RPMI8226 (cell line): ENCODE results near the gene CLDN14.
A peak's percentile ranks its signal among the peaks of the same experiment; 100 is the strongest.
"Not testable (repeated sequence)": the region's sequence is repeated elsewhere in the genome, so short reads cannot be mapped to it uniquely, and the experiment has no call there.

Source experiments
- DNase-seq: peaks from one replicate; pipeline ENCODE4 v3.0.0-alpha.2; 2015

Gene CLDN14

DNA sequence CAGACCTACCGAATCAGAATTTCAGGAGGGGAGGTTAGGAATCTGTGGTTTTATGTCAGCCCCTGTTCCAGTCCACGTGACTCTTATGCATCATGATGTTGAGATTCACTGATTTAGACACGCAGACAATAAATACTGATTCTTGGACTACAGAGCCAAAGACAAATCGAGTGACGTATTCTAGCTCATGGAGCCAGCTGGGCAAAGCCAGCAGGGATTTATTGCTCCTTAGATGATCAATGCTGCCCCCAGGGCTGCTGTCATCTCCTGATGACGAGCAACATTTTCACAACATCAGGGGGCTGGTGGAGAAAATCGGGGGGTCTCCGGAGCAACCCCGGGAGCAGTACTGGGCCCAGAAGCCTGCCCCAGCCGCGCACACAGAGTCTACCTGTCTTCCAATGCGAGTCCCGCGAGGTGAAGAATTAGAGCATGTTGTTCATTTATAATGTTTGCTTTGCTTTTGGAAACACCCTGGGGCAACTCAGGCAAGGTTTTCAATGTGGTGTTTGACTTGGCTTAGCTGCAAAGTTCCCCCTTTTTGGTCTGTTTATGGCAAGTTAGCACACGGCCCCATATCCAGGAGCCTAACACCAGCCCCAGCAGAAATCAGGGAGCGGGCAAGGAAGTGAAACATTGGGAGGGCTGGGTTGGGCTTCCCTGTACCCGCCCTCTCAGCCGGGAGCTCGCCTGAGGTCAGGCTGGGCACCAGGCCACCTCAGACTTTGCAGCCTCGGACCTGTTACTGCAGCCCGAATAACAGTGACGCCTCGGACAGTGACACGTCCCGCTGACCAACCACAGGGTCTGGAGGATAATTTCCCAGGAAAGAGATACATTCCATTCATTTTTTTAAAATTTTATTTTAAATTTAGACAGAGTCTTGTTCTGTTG is 19.9 kb upstream of the CLDN14 start:
- DNase-seq, result no peak

DNA sequence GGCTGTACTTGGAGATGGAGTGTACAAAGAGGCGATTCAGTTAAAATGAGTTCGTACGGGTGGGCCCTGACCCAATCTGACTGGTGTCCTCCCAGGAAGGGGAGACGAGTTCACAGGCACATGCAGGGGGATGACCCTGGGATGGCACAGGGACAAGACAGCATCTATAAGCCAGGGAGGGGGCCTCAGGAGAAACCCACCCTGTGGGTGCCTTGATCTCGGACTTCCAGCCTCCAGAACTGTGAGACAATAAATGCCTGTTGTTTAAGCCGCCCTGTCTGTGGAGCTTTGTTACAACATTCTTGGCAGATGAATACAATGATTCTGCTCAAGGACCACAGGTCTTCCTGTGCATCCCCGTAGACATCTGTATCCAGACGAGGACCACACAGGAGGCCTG is 14.6 kb upstream of the CLDN14 start:
- no peak for DNase-seq

DNA sequence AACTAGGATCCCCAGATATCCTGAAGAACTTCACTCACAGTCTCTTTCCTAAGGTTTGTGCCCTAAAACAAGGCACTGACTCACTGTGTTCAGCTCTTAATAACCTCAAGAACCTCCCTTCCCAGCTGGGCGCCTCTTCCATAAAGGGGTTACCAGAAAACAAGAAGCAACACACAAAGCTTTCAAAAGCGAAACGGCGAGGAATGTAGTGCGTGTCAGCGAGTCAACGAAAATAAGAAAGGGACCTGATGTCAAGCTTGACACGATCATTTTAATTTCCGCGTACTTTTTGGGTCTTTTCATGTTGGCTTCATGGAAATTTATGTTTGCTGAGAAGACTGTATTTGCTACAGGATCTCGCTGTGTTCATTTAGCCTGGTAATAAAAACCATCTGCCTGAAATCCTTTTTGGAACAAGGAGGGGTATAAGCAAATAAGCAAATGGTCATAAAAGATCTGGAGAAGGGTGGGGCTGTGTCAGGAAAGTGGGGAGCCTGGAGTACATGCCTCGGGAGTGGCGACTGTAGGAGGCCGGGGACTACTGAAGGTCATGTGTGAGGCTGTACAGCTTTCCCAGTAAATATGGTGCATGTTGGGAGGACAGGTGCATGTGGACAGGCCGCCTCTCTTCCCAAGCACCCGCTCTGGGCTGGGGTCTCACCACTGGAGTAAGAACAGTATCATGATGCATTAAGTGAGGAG is 11.4 kb upstream of the CLDN14 start:
- no peak for DNase-seq

DNA sequence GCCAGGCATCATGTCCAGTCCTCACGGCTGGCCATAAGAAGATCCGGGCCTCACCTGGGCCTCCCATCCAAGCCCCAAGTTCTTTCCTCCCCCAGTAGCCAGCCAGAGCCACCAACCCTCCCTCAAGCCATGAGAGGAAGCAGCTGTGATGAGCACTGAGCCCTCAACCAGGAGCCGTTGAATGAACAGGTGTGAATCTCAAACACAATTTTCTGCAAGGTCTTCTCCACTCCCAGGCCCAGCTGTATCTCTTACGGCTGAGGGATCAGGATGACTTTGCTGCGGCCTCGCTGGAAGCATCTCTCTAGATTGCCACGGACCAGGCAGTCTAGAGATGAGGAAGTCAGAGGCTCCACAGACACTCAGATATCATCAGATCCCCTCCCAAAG is 9.8 kb upstream of the CLDN14 start:
- DNase-seq, result peak; percentile 34

- DNase-seq, result no peak
Measured at GRCh38 chr21:36489103-36489775, 9.3 kb upstream of the CLDN14 start.

DNA sequence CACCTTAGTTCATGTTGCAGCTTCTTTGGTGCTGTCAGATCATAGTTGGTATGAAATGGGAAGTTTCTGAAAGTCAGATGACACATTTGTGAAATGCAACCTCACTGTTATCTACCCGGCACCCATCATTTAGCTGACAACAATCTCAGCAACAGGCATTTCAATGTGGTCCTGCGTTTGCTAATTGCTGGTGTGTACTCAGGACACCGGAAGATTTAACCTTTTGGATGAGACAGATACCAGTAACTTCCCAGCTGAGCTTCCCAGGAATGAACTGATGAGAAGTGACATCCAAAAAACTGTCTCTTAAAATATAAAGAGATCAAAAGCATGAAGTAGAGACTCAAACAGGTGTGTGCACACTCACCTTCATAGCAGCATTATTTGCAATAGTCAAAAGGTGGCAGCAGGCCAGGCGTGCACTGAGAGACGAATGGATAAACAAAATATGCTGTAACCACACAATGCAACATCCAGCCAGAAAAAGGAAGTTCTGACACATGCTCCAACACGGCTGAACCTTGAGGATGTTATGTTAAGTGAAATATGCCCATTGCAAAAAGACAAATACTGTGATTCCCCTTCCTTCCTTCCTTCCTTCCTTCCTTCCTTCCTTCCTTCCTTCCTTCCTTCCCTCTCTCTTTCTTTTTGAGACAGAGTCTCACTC is 7.9 kb upstream of the CLDN14 start:
- DNase-seq, result peak; percentile 93

DNA sequence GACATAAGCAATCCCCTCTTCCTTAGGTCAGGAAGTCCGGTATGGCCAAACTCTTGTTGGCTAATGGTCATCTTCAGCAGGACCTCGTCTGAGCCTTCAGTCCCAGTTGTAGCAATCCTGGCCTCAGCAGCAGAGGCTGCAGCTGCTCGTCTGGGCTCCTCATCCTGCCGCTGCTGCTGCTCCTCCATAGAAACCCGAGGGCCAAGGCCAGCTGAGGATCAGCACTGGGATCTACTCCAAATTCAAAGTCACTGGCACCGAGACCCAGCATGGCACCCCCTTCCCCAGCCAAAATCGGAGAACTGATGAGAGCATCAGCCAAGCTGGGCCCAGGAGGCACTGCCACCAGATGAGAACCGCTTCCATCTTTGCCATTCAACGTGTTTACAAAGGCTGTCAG is 6.3 kb upstream of the CLDN14 start:
- DNase-seq, result no peak

DNA sequence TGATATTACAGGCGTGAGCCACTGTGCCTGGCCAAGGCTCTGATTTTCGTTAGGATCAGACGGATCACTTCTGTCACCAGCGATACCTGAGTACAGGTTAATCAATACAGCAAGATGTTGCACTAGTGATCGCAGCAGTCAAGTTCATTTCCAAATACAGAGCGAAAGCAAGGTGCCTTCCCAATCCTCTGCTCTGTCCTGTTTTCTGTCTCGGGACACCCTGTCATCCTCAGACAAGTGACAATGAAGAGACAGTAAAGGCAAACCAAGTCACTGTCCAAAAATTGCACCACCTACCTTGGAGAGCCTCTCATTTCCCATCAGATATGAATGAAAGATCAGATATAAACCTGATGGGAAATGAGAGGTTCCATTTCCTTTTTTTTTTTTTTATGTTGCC is 5.6 kb upstream of the CLDN14 start:
- no peak for DNase-seq

- DNase-seq, result no peak
Measured at GRCh38 chr21:36483095-36483494, 3.2 kb upstream of the CLDN14 start.

DNA sequence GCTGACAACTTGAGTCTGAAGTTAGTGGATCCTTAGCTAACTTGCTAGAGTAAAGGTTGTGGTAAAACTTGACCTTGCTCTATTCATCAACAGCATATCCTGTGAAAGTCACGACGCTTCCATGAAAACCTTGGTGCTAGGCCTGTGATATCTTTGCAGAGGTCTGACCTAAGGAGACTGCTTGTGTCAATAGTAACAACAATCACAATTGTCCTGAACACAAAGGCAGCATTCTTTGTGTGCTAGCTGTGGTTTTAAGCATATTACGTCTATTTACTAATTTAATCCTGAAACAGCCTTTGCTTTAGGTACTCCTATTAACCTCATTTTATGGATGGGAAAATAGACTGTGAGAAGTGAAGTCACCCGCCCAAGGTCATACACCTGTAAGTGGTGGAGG is 2.8 kb upstream of the CLDN14 start:
- no peak for DNase-seq

GRCh38 chr21:36482181-36482580 is 2.3 kb upstream of the CLDN14 start:
- DNase-seq, result no peak

GRCh38 chr21:36481639-36482038 is 1.7 kb upstream of the CLDN14 start:
- no peak for DNase-seq

GRCh38 chr21:36480618-36481017 is 696 bp upstream of the CLDN14 start:
- no peak for DNase-seq

DNA sequence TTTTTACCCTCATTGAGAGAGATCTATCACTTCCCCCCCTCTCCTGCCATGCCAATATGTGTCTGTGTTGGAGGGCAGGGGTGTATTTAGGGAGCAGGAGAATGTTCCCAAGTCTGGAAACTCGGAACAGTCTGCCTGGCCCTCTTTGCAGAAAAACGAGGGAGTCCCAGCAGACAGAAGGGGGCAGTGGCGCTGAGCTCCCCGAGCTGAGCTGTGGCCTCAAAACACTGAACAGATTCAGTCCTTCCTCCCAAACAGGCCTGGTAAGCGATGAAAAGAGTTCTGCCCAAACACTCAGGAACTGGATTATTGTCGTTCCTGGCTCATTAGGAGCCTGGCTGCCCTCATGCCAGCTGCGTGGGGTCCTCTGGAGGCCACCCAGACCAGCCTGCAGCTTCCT is 981 bp downstream of the CLDN14 start:
- DNase-seq, result no peak

DNA sequence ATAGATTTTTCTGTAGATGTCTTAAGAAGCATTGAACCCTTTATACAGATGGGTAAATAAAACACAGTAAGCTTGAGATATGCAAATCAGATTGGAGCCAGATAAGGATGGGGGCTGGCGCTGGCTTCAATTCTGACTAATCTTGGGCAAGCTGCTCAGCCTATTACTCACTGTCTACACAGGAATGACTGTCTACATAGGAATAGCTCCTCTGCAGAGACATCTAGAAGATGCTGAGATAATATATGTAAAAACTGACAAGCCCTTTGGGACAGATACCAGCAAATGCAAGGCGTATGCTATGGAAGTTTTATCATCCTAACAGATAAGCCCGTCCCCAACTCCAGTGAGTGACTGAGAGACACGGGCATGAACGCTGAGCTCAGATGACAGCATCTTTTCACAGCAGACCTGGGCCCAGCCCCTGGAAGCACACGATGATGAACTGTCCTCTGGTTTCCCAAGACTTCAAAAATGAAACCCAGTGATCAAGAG is 1.7 kb downstream of the CLDN14 start:
- no peak for DNase-seq

DNA sequence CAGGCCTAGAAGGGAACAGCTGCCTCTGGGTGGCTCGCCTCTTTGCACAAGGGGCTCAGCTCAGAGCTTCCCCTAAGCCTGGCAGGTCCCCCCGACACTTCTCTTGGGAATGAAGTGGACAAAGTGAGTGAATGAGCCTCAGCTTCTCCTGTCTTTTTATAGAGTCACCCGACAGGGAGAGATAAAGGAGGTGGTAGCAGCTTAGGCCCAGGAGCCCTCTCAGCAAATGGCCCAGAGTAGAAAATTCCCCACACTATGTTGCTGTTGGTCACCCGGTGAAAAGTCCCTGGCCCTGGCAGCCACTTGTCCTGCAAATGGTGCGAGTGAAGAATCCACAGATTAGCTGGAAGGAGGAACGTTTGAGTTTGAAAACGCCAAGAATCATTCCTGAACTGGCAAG is 2.4 kb downstream of the CLDN14 start:
- DNase-seq, result no peak

DNA sequence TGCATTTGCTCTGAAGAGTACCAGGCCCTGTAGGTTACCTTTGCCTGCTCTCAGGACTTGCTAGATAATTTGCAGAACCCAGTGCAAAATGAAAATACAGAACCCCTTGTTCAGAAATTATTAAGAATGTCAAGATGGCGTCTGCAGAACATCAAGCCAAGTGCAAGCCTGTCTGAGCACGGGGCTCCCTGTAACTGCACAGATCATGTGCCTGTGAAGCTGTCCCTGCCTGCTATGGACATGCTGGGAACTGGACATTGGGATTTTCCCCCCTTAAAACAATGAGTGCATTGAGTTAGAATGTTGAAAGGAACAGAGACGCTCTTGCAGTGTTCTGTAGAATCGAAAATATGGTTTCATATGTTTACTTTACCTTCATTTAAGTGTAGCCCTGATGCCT is 2.9 kb downstream of the CLDN14 start:
- no peak for DNase-seq

GRCh38 chr21:36476541-36476940 is 3.4 kb downstream of the CLDN14 start:
- DNase-seq, result not testable (repeated sequence)

- no peak for DNase-seq
Measured at GRCh38 chr21:36474591-36474990, 5.3 kb downstream of the CLDN14 start.

GRCh38 chr21:36473203-36473602 is 6.7 kb downstream of the CLDN14 start:
- DNase-seq, result no peak

- DNase-seq, result no peak
Measured at GRCh38 chr21:36472377-36472776, 7.5 kb downstream of the CLDN14 start.

DNA sequence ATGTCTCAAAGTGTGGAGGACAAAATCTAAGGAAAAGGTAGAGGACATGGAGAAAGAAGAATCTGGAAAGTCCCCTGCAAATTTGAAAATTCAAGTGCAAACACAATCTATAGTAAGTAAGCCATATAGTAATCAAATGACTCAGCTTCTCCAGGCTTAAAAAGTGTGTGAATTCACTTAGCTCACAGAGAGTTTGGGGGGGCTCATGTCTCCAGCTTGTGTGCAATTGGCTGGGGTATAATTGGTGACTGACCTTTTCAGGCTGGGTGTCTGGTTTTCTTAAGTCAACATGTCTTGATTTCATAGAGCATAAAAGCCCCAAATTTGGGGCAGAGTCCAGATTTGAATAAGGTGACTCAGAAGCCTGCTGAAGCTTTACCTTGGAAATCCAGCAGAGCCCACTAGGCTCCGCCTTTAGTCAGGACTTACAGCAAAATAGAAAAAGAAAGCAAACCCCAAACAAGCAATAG is 8.6 kb downstream of the CLDN14 start:
- DNase-seq, result no peak

GRCh38 chr21:36470294-36470693 is 9.6 kb downstream of the CLDN14 start:
- no peak for DNase-seq
